ENCODE results near the gene SHISA3.

Gene SHISA3

GRCh38 chr4:42392436-42392835 is 4.9 kb upstream of the SHISA3 start:
- DNase-seq = no peak

DNA sequence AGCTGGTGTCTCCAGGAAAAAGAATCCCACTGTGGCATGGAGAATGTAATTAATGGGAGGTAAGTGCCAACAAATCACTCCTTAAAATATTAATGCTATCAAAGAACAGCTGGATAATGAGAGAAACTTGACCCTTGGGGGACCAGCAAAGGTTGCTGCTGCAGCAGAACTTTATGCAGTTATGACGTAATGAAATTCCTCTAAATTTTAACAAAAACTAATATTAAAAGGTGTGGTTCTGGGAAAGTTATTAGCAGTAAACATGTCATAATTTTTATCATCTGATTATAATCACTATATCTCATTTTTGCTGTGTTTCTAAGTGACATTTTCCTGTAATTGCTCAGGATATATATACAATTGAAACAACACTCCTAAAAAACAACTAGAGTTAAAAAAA is 1.7 kb upstream of the SHISA3 start:
- DNase-seq = no peak

DNA sequence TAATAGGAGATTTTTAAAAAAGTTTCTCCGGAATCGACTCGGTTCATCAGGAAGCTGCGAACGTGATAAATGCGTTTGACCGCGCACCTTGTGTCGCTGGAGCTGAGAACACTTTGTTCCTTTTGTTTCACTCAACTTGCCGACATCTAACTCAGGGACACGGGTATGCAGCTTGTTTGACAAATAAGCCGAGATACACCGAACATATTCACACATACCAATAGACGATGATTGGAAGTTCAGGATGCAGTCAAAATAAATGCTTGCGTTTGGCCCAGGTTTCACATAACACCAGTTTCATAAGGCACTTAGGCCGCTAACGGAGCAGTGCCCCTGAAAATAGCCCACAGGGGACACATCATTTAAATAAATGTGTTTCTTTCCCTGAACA is 932 bp upstream of the SHISA3 start:
- DNase-seq = no peak

DNA sequence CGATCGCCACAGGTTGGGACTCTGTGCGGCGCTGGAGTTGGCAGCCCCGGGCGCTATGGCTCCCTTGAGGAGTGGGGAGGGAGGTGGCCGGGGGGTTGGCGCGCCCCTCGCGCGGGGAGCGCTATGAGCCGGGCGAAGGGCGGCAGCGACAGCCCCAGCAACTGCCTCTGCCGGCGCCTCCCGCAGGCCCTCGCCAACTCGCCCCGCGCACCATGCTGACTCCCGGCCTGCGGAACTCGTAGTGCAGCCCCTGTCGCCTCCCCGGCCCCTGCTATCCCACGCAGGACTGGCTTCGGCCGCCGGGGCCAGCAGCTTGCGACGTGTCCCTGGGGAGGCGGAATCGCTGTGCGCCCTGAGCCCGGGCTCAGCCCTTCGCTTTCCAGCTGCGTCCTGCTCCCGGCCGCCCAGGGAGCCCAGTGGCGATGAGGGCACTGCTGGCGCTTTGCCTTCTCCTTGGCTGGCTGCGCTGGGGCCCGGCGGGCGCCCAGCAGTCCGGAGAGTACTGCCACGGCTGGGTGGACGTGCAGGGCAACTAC is 415 bp downstream of the SHISA3 start:
- no peak for DNase-seq

GRCh38 chr4:42398171-42398870 is 1.0 kb downstream of the SHISA3 start:
- no peak for DNase-seq

GRCh38 chr4:42398871-42399331 is 1.6 kb downstream of the SHISA3 start:
- no peak for DNase-seq

DNA sequence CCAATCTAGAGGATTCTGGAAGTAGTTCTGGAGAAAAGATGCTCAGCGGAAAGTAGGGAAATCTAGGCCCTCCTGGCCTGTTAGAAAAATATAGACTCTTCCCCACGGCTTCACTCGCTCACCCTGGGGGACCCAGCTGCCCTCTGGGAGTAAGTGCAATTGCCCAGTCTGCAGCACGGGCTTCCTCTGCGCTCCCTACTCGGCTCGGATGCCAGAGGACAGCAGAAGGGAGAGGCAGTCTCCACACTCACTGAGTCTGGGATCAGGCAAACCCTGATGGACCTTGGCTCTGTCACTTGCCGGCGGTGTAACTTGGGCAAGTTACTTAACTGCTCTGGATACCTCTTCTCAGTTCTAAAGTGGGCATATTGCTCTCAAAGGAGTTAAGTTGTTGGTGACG is 2.1 kb downstream of the SHISA3 start:
- no peak for DNase-seq

GRCh38 chr4:42401171-42401570 is 3.9 kb downstream of the SHISA3 start:
- DNase-seq = no peak

GRCh38 chr4:42404001-42404400 is 6.7 kb downstream of the SHISA3 start:
- DNase-seq = no peak

- DNase-seq = no peak
Observed at GRCh38 chr4:42410446-42410845, 13.2 kb downstream of the SHISA3 start.

DNA sequence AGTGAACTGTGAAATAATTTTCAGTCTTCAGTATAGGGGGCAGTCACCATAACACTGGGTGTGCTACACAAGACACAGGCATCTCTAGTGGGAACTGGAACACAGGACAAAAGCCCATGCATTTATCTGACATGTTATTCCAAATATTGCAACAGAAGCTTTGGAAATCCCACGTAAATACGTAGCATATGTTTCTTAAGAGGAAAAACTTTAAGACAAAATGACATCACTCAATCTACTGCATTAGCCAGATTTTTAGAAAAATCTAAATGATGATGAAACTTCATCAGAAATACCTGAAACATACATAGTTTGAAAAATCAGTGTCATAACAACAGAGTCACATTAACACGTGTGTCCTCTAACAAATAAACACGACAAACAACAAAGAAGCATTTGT is 14.5 kb downstream of the SHISA3 start:
- DNase-seq = no peak

DNA sequence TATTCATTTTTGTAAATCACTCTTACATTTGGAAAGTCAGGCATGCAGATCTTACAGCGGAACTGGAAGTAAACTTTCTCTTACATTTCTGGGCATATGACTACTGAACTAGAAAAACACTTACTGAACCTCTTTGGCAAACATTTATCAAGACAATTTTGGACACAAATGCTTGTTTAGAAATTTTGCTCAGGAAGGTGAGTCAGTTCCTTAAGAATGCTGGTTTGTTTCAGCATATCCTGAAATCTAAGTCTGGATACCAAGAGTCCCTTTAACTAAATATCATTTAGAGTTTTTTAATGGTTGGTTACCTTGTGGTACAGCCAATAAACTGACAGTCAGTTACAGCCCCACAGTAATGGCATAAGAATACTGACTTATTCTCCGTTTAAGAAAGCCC is 15.0 kb downstream of the SHISA3 start:
- no peak for DNase-seq

DNA sequence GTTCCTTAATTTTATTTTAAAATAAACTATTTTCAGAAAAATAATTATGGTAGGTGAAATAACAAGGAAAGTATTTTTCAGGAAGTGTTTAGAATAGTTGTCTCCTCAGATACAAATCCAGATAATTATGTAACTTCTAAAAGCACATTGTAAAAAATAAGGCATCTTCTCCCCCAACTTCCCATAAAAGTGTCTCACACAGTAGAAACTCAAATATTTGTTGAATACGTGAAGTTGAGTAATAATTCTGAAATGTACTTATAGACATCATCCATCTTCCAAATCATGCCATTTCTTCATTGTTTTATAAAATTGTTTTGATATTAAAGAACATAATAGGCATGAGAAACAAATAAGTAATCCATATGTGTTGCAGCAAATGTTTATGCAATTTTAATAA is 18.0 kb downstream of the SHISA3 start:
- DNase-seq = no peak

DNA sequence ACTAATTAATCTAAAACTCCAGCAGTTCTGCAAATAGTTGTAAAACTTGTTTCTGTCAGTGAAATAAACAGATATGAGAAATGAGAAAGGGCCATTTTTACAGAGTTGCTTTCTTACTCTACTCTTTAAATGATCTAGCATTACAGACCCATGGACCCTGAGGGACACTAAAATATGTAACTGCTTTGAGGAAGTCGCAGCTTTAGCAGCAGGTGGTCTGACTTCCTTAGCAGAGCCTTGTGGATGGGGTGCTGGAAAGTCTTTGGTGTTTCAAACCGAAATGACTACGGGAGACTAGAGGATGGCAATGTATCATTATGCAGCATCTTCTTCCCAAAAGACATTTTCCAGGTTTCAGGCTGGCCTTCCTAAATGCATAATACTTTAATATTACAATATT is 18.7 kb downstream of the SHISA3 start:
- no peak for DNase-seq

- no peak for DNase-seq
Observed at GRCh38 chr4:42417550-42417949, 20.3 kb downstream of the SHISA3 start.

GRCh38 chr4:42420140-42420539 is 22.9 kb downstream of the SHISA3 start:
- DNase-seq = no peak

GRCh38 chr4:42425146-42426065 is 28.1 kb downstream of the SHISA3 start:
- no peak for DNase-seq

DNA sequence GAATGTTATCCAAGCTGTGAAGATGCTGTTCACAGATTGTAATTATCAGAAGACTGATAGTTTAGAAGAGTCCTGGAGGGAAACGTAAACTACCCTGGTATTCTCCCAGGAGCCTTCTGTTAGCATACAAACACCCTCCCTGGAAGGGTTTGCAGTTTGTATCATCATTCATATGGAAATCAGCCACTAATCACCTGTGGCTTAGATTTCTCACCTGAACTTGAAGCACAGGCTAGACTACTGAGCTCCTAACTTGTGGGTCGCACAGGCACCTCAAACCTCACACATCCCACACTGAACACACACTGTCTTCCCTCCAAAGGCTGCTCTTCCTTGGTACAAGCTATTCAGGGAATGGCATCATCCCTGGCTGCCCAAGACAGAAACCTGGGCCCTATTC is 30.7 kb downstream of the SHISA3 start:
- no peak for DNase-seq

DNA sequence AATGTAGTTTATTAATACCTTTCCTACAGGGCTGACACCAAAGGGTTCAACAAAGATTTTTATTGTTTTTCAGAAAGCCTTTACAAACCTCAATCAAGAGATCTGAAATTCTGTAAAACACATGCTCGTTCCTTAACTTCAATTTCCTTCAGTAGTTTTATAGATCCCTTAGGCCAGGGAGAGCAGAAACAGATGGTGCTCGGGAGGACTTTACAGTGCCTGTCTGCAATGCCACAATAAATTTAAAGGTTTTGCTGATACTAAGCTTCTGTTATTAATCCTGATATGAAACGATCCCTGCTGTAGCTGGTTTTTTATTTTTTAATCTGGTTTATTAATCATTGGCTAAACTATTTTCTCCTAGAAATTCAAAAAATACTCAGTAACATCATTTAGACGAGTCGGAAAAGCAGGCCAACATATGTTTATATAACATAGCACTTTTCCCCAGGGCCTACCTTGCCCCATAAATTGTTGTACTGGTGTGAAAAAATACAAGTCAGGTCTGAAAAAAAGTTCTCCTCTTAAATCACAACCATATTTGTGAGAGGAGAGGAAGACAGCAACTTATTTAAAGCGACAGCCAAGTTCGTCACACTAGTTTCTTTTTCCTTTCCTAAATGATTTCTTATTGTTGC is 39.8 kb downstream of the SHISA3 start:
- no peak for DNase-seq

DNA sequence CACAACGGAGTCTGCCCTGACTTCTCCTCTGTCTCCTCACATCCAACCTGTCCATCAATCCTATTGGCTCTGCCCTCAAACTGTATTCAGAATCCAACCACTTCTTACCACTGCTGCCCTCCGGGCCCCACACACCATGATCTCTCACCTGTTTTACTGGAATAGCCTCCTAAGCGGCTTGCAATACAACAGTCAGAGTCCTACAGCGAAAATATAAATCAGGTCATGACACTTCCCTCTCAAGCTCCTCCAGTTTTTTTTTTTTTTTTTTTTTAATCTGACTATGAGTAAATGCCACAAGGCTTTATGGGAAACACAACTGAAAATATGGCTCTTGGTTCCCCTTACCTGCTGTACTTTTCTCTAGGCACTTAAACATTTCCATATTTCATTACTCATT is 42.8 kb downstream of the SHISA3 start:
- DNase-seq = no peak

GRCh38 chr4:42442601-42443000 is 45.3 kb downstream of the SHISA3 start:
- DNase-seq = no peak

- DNase-seq = no peak
Observed at GRCh38 chr4:42445038-42445437, 47.8 kb downstream of the SHISA3 start.

DNA sequence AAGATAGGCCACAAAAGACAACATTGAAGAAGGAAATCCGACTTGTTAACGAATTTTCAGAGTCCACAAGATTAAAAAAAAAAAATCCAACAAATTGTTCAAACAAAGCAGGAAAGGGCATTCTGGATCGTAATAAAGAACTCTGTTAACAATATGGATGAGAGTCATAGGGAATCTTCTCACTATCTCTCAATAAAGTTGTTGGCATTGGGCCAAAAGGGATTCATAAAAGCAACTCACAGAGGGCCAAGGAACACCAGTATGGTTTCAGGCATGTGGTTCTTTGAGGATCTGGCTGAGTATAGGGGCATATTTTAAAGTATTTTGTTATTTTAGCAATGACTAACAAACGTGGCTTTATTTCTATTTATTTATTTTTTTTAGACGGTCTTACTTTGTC is 49.5 kb downstream of the SHISA3 start:
- DNase-seq = no peak

Measured in DMS153 (cell line).